CD4-positive, alpha-beta T cell treated with Interferon gamma for 1 hour (primary cell): ENCODE measurements around the gene GNMT.
"Not testable (repeated sequence)": the region's sequence is repeated elsewhere in the genome, so short reads cannot be mapped to it uniquely, and the experiment has no call there.

Experiments used
- DNase-seq: peaks from one replicate; pipeline ENCODE4 v3.0.0-alpha.2; 2020

GNMT gene

GRCh38 chr6:42978839-42979522, 18.4 kb downstream of the GNMT start, which contains the start of gene PEX6:
Gene PEX6 (minus strand): TSS chr6:42979181. CDS start chr6:42979150, 31 bp downstream.
- DNase-seq: peak; percentile 94

- no peak for DNase-seq
These were observed 19.1 kb downstream of the GNMT start for GRCh38 chr6:42979523-42980177.

- DNase-seq: no peak
These were observed 21.3 kb downstream of the GNMT start for GRCh38 chr6:42981836-42982235.

DNA sequence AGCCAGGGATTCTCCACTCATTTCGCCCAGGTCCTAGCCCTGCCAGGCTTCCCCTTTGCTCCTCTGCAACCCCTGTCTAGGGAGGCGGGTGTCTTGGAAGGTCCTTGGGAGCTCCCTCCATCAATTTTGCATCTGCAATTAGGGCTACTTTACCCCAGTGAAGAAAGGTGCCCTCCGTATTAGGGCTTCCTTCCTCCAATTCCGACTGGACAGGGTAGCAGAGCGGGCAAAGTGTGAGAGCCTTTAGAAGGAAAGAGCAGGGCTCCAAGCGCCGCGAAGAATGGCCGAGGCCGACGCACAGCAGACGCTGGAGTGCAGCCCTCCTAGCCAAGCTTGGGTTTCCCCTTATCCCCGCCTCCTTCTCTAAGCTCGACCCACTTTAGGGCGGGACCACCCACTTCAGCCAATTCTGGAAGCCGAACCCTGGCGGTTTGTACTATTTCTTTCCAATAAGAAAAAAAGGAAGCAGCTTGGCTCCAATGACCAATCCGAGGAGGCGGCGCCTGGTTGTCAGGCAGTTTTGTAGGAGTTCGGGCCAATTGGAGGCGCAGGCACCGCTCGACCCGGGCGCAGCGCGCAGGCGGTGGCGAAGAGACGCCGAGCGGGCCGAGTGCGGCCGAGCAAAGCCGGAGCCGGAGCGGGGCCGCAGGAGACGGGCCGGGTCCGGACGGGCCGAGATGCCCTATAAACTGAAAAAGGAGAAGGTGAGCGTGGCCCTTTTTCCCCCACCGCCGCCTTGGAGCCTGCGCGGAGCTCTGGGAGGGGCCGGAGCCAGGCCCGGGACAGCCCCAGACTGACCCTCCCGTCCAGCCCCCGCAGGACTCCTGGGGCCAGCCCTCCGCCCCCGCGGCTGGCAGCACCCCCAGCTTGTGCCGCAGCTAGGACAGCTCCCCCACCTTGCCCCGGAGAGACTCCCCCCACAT, 23.7 kb downstream of the GNMT start, which contains the start of gene PPP2R5D:
PPP2R5D (plus strand) TSS at position 570 of the 923 bp plus-strand sequence; CDS start at position 678, 108 bp downstream.
- DNase-seq: peak; percentile 98

GRCh38 chr6:42984924-42985475, 24.4 kb downstream of the GNMT start:
- DNase-seq: no peak

- no peak for DNase-seq
These were observed 27.2 kb downstream of the GNMT start for GRCh38 chr6:42987533-42988451.

DNA sequence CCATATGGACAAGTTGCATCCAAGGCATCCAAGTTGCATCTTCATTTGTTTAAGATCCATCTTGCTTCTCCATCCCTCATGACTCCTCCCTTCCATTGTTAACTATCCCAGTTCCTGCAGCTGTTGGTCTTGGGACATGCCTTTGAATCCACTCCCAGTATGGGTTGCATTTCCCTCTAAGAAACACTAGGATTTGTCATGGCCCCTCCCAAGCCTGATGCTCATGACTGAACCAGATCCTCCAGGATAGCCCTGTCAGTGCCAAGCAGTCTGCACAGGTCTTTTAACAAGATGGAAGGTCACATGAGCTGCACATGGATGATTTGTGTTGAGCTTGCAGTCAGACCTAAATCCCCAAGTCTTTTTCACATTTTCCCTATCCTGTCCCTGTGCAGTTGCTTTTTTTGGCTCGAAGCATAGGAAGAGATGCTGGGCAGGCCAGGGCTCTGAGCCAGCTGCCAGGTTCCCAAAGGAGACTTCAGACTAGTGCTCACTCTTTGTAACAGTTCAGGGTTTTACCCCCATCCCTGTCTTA, 28.0 kb downstream of the GNMT start:
- no peak for DNase-seq

- DNase-seq: no peak
These were observed 29.4 kb downstream of the GNMT start for GRCh38 chr6:42989923-42990322.

DNA sequence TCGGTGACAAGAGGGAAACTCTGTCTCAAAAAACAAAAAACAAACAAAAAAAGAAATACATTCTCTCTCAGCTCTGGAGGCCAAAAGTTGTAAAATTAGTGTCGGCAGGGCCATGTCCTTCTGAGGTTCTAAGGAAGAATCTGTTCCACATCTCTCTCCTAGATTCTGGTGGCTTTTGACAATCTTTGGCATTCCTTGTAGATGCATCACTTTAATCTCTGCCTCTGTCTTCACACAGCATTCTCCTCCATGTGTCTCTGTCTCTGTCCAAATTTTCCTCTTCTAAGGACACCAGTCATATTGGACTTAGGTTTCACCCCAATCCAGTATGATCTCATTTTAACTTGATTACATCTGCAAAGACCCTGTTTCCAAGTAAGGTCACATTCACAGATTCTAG, 32.9 kb downstream of the GNMT start:
- no peak for DNase-seq

GRCh38 chr6:42996513-42996912, 36.0 kb downstream of the GNMT start:
- DNase-seq: no peak

- not testable (repeated sequence) for DNase-seq
These were observed 37.7 kb downstream of the GNMT start for GRCh38 chr6:42998205-42998604.

- no peak for DNase-seq
These were observed 41.3 kb downstream of the GNMT start for GRCh38 chr6:43001843-43002242.

DNA sequence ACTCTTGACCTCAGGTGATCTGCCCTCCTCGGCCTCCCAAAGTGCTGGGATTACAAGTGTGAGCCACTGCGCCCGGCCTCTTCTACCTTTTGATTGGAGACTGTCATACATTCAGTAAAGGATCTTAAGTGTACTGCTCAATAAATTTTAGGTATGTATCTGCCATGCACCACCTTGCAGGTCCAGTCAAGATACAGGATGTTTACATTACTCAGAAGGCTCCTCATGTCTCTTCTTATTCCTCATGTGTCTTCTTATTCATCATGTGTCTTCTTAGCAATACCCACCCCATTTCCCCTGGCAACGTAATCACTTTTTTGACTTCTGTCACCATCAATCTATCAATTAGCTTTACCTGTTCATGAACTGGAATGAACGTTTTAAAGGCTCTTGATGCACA, 45.3 kb downstream of the GNMT start:
- DNase-seq: no peak

GRCh38 chr6:43006251-43006650, 45.7 kb downstream of the GNMT start:
- no peak for DNase-seq

GRCh38 chr6:43007126-43007525, 46.6 kb downstream of the GNMT start:
- no peak for DNase-seq

DNA sequence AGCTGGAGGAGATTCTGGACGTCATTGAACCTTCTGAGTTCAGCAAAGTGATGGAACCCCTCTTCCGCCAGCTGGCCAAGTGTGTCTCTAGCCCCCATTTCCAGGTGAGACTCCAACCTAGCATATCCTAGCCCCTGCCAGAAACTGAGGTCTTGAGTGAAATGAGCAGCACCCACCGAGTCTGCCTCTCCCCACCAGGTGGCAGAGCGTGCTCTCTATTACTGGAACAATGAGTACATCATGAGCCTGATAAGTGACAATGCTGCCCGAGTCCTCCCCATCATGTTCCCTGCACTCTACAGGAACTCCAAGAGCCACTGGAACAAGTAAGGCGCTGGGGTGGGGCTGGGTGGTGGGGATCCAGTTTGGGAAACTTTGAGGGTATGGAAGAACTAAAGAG, 48.6 kb downstream of the GNMT start:
- DNase-seq: no peak

DNA sequence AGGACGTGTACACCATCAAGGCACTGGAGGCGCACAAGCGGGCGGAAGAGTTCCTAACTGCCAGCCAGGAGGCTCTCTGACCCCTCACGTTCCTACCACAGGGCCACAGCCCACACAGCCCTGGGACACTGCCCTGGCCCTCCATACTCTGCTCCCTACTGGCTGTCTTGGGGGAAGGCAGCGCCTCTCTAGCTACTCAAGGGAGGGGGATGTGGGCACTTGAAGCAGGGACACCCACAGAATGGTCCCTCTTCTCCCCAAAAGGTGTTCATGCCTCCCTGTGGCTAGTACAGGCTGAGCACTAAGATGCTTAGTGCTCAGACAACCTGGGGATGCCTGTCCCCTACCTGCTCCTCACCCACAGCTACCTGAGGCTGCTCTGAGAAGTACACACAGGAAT, 50.7 kb downstream of the GNMT start:
- no peak for DNase-seq

DNA sequence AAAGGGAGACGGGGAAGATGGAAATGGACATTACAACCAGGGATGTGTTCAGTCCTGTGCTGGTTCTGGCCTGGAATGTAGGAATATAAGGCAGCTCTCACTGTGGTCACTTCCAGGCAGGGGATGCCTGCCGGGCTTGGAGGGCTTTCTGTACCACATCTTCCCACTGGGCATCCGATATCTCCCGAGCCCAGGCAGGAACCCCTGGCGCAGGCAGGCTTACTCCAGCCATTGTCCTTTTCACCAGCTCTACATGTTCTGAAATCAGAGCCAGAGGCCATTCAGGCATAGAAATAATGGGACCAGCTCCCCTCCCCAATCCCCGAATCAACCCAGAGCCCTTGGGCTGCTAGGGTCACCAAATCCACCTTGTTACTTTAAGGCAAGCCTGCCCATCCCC, 51.8 kb downstream of the GNMT start:
- no peak for DNase-seq

DNA sequence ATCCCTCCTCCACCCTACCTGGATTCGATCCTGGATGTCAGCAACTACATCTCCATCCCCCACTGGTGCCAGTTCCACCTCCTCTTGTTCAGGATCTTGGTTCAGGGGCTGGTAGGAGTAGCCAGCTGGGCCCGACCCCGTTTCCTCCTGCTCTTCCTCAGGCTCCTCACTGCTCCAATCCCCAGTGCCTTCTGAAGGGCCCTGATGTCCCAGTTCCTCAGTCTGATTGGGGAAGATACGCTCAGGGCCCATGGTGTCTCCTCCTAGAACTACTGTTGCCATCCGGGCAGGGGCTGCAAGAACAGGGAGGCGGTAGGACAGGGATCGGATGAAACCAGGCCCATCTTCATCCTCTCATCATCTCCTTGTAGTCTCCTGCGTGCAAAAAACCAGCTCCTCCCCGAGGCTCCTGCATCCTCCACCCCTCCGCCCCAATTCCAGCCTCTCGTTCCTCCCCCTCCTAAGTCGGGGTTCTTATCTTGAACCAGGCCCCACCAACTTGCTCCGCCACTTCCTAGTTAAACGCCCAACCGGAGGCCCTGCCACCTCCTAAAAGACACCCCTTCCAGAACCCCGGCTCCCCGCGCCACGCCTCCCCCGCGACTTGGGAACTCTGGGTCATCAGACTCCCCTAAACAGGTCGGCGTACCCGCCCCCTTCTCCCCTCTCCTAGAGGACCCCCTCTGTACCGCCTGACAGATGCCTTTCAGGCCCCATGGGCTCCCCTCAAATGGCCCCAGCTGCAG, 52.7 kb downstream of the GNMT start:
- no peak for DNase-seq
